Gastroesophageal sphincter (tissue), 4 donors: ENCODE measurements around the gene OR14I1. TPM values are rescaled to one million over a fixed set of nuclear protein-coding genes. Genes with fewer than 3 reads are reported as not detected.

Source experiments
- ATAC-seq: fragments of 150-250 bp; one replicate; pipeline ENCODE4 v1.9.1; 2016; ENCODE audit warnings: mild to moderate bottlenecking, moderate library complexity
- H3K27ac ChIP-seq, 4 donors: fragments of 200-600 bp; sonication (generic) in 3 of 4; 1 replicate in 3 of 4; 2 replicates in 1 of 4; pipeline ENCODE4 v1.5.1; 2016 to 2019
- H3K27me3 ChIP-seq: fragments of 200-600 bp; sonication (generic); one replicate; pipeline ENCODE4 v1.5.1; 2019
- H3K36me3 ChIP-seq, 2 donors: fragments of 200-600 bp; sonication (generic); one replicate each; pipeline ENCODE4 v1.5.1; 2019; ENCODE audit warnings: control low read depth in 1 of 2
- H3K4me1 ChIP-seq, 3 donors: fragments of 200-600 bp; sonication (generic); 1 replicate in 2 of 3; 2 replicates in 1 of 3; pipeline ENCODE4 v1.5.1; 2016 to 2019; ENCODE audit warnings: control low read depth in 2 of 3
- H3K4me3 ChIP-seq, 2 donors: fragments of 200-600 bp; sonication (generic); one replicate each; pipeline ENCODE4 v1.5.1; 2019; ENCODE audit warnings: mild to moderate bottlenecking in 1 of 2, moderate library complexity in 1 of 2
- H3K9me3 ChIP-seq, 3 donors: fragments of 200-600 bp; sonication (generic); one replicate each; pipeline ENCODE4 v1.5.1; 2017 to 2019; ENCODE audit warnings: control low read depth in 2 of 3
- CTCF ChIP-seq, 4 experiments: fragments of 200-600 bp in 2 of 4; fragments of 450-650 bp in 2 of 4; sonication (generic) in 1 of 4; IDR thresholded peaks; one replicate each; pipeline ENCODE4 v1.5.1; 2017 to 2019; ENCODE audit warnings: antibody characterized with exemption in 4 of 4, mild to moderate bottlenecking in 2 of 4, moderate library complexity in 2 of 4
- EP300 ChIP-seq: sonication (generic); formaldehyde crosslinking; IDR thresholded peaks from one replicate; pipeline ENCODE4 v1.6.1; 2017; ENCODE audit warnings: antibody characterized with exemption, mild to moderate bottlenecking
- POLR2A ChIP-seq, 2 donors: fragments of 450-650 bp; IDR thresholded peaks; one replicate each; pipeline ENCODE4 v1.6.1; 2017; ENCODE audit warnings: antibody characterized with exemption in 2 of 2, mild to moderate bottlenecking in 2 of 2, moderate library complexity in 1 of 2
- POLR2AphosphoS5 ChIP-seq: sonication (generic); formaldehyde crosslinking; IDR thresholded peaks from one replicate; pipeline ENCODE4 v1.6.1; 2017; ENCODE audit warnings: antibody characterized with exemption
- WGBS, 2 donors: methylation state at CpG; one replicate each; pipeline ENCODE4 v1.1.5; 2018; ENCODE audit warnings: low coverage in 1 of 2; 5-methylcytosine and 5-hydroxymethylcytosine counted together
- total RNA-seq, 4 donors: library from RNA; depleted of rRNA; stranded (reverse); fragments of >200 nt; gene quantifications; one replicate each; pipeline ENCODE4 v1.1.0, GENCODE V29; 2016

Gene OR14I1
- total RNA-seq, 4 donors from 2014 or later: not detected

DNA sequence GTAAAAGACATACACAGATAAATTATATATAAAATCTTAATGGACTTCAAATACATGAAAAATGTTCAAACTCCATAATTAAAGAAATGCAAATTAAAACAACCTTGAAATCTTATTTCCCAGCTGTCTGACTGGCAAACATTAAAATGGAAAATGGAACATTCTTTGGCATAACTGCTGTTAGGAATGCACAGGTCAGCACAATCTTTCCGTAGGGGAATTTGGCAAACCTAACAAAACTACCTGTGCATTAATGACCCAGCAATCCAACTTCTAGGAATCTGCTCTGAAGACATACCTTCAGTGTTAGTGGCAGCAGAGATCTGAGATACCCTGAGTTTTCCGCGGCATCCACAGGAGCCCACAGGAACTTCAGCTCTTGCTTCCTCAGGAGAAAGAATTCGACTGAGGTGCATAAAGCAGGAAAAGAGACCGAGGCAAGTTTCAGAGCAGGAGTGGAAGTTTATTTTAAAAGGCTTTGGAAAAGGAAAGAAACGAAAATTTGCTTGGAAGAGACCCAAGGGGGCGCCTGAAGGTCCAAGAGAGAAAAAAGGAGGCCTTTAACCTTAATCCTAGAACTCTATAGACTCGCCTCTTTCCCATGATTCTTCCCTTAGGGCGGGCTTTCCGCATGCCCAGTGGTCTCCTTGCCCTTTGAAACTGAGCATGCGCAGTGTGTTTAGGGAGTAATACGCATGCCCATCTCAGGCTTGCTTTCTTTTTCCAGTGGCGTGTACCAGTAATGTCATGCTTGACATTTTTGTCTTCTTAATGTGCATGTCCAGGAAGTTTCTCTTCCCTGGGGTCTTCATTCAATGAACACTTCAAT, 28.2 kb upstream of the OR14I1 start:
- peaks cover 0 to 8% (median 2%) of the 10 kb centered on the region in 3 donors for H3K9me3 ChIP-seq
- ATAC-seq: no peak
- H3K36me3 ChIP-seq: no peaks in the 10 kb centered on the region
- no peaks in the 10 kb centered on the region for H3K4me1 ChIP-seq
- TF ChIP-seq EP300: no peak
- TF ChIP-seq POLR2AphosphoS5: no peak
- TF ChIP-seq POLR2A (IDR thresholded peaks at IDR 0.05): no peak
- TF ChIP-seq CTCF (IDR thresholded peaks at IDR 0.05): no peak
- no peak overlapping the region for H3K4me3 ChIP-seq
- no peaks in the 10 kb centered on the region for H3K27me3 ChIP-seq
- no peak overlapping the region for H3K27ac ChIP-seq
- 69 to 92% methylated on average over 9 to 12 of the region's 13 CpGs for WGBS, 2 donors

- Histone ChIP-seq H3K9me3 (no peaks in the 10 kb centered on the region), H3K4me3 (no peak overlapping the region), H3K27me3 (peaks cover 14% of the 10 kb centered on the region), H3K4me1 (no peaks in the 10 kb centered on the region), H3K36me3 (no peaks in the 10 kb centered on the region), H3K27ac (no peak overlapping the region)
- TF ChIP-seq CTCF (IDR thresholded peaks at IDR 0.05): no peak
- ATAC-seq: no peak
- WGBS, 2 donors: 36 to 39% methylated on average over 3 of the region's 3 CpGs
These were observed 11.7 kb upstream of the OR14I1 start for GRCh38 chr1:248714248-248714647.

DNA sequence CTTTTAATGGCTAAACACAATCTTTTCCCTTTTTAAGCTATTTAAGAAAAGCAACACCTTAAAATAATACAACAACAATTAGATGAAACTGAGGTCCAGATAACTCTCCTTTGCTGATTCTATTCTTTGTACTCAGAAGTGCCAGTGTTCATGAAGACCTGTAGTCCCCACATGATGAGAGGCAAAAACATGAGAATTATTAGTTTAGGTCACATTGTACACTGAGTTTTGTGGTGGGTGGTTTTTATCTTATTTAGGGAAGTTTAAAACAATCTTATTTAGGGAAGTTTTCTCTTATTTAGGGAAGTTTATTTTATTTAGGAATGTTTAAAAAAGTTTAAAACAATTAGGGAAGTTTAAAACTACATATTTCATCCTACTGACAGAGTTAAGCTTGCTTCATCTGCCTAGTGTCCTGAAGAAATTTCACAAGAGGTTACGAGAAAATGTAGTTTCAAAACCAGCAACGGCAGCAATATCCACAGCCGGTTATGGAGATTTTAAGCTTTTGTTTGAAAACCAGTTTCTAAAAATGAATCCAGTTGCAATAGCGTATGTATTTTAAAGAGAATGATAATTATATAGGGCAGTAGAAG, 7.8 kb upstream of the OR14I1 start:
- Histone ChIP-seq H3K9me3 (no peaks in the 10 kb centered on the region), H3K27ac (no peak overlapping the region), H3K4me3 (no peak overlapping the region), H3K27me3 (peaks cover 20% of the 10 kb centered on the region), H3K36me3 (no peaks in the 10 kb centered on the region), H3K4me1 (no peaks in the 10 kb centered on the region)
- 71 to 78% methylated on average over 4 of the region's 4 CpGs for WGBS, 2 donors
- TF ChIP-seq POLR2A (IDR thresholded peaks at IDR 0.05): no peak
- TF ChIP-seq POLR2AphosphoS5: no peak
- no peak for TF ChIP-seq CTCF (IDR thresholded peaks at IDR 0.05)
- no peak for ATAC-seq

- no peak for ATAC-seq
- 68% methylated on average over 2 of the region's 2 CpGs; no CpG with 5 or more reads in 1 of the 2 donors for WGBS, 2 donors
- H3K4me1 ChIP-seq: no peaks in the 10 kb centered on the region
- TF ChIP-seq EP300 (no peak), POLR2AphosphoS5 (no peak), POLR2A (IDR thresholded peaks at IDR 0.05) (no peak), CTCF (IDR thresholded peaks at IDR 0.05) (no peak)
- no peak overlapping the region for H3K4me3 ChIP-seq
- H3K27ac ChIP-seq: no peak overlapping the region
- no peaks in the 10 kb centered on the region for H3K36me3 ChIP-seq
- peaks cover 10% of the 10 kb centered on the region for H3K27me3 ChIP-seq
- H3K9me3 ChIP-seq: no peaks in the 10 kb centered on the region
These were observed 2.0 kb upstream of the OR14I1 start for GRCh38 chr1:248704606-248705005.

- Histone ChIP-seq H3K9me3 (no peaks in the 10 kb centered on the region), H3K4me1 (no peaks in the 10 kb centered on the region), H3K4me3 (no peak overlapping the region), H3K27ac (no peak overlapping the region), H3K36me3 (no peaks in the 10 kb centered on the region), H3K27me3 (peaks cover under 1% of the 10 kb centered on the region)
- TF ChIP-seq POLR2A (IDR thresholded peaks at IDR 0.05) (no peak), CTCF (IDR thresholded peaks at IDR 0.05) (no peak), EP300 (no peak), POLR2AphosphoS5 (no peak)
- WGBS, 2 donors: 77 to 79% methylated on average over 2 of the region's 2 CpGs
- no peak for ATAC-seq
These were observed 1.1 kb upstream of the OR14I1 start for GRCh38 chr1:248703674-248704073.
